Osteoblast (primary cell): ENCODE results near the gene NLRP12. TPM values are rescaled to one million over a fixed set of nuclear protein-coding genes. Genes with fewer than 3 reads are reported as not detected.

Experiments
- DNase-seq: peaks from one replicate; pipeline ENCODE4 v3.0.0; 2011; ENCODE audit warnings: low spot score, mixed read lengths; ENCODE audit not compliant: insufficient read length; ENCODE audit errors: missing footprints
- H2AFZ ChIP-seq: 2 replicates; pipeline ENCODE4 v1.6.0; 2011; ENCODE audit warnings: mild to moderate bottlenecking, low read length
- H3K27ac ChIP-seq: 2 replicates; pipeline ENCODE4 v1.5.1; 2011; ENCODE audit warnings: mild to moderate bottlenecking, low read depth, low read length, moderate library complexity
- H3K27me3 ChIP-seq: 2 replicates; pipeline ENCODE4 v1.6.0; 2012; ENCODE audit warnings: mild to moderate bottlenecking, control low read depth, inconsistent platforms, low read length, moderate library complexity; ENCODE audit not compliant: insufficient read depth
- H3K36me3 ChIP-seq: 2 replicates; pipeline ENCODE4 v1.5.1; 2011; ENCODE audit warnings: mild to moderate bottlenecking, low read length, control low read depth, moderate library complexity; ENCODE audit not compliant: insufficient read depth
- H3K4me1 ChIP-seq: 2 replicates; pipeline ENCODE4 v1.5.1; 2011; ENCODE audit warnings: mild to moderate bottlenecking, low read length, control low read depth, moderate library complexity; ENCODE audit not compliant: insufficient read depth
- H3K4me2 ChIP-seq: 2 replicates; pipeline ENCODE4 v1.6.0; 2011; ENCODE audit warnings: mild to moderate bottlenecking, low read length; ENCODE audit not compliant: insufficient read depth
- H3K4me3 ChIP-seq: fragments of 200-600 bp; sonication (generic); 3 replicates; pipeline ENCODE4 v1.5.1; 2012; ENCODE audit warnings: mild to moderate bottlenecking, low read length, inconsistent platforms; ENCODE audit not compliant: insufficient read depth
- H3K79me2 ChIP-seq: 2 replicates; pipeline ENCODE4 v1.6.0; 2012; ENCODE audit warnings: mild to moderate bottlenecking, low read length, control low read depth, inconsistent platforms; ENCODE audit not compliant: insufficient read depth
- H3K9me3 ChIP-seq: 2 replicates; pipeline ENCODE4 v1.5.1; 2011; ENCODE audit warnings: low read depth, low read length, control low read depth
- H4K20me1 ChIP-seq: 2 replicates; pipeline ENCODE4 v1.6.0; 2012; ENCODE audit warnings: mild to moderate bottlenecking, low read length, control low read depth; ENCODE audit not compliant: insufficient read depth
- CTCF ChIP-seq: IDR thresholded peaks from 2 replicates; pipeline ENCODE4 v1.5.1; 2011; ENCODE audit warnings: mild to moderate bottlenecking, low read depth, low read length, moderate library complexity; ENCODE audit errors: extremely low read depth
- total RNA-seq: library from RNA; depleted of rRNA; stranded (reverse); fragments of >200 nt; gene quantifications from 2 replicates; pipeline ENCODE4 v1.2.3, GENCODE V29; 2012

NLRP12 gene
- total RNA-seq, 1 donor: not detected

GRCh38 chr19:53866865-53867224 lies 42.7 kb upstream of the NLRP12 start:
- Histone ChIP-seq H3K4me2 (peak overlapping the region; percentile 91), H3K27me3 (no peaks in the 10 kb centered on the region), H2AFZ (peak overlapping the region; percentile 40), H3K4me3 (peak overlapping the region; percentile 68), H3K79me2 (peaks cover 29% of the 10 kb centered on the region), H3K9me3 (no peaks in the 10 kb centered on the region), H3K4me1 (peaks cover 15% of the 10 kb centered on the region), H3K27ac (peak overlapping the region; percentile 98), H3K36me3 (peaks cover 4% of the 10 kb centered on the region), H4K20me1 (peaks cover 9% of the 10 kb centered on the region)
- peak; percentile 83 for DNase-seq
- no peak for TF ChIP-seq CTCF

GRCh38 chr19:53865918-53866864 lies 42.1 kb upstream of the NLRP12 start:
- Histone ChIP-seq H4K20me1 (peaks cover 5% of the 10 kb centered on the region), H3K36me3 (peaks cover 2% of the 10 kb centered on the region), H3K4me1 (peaks cover 15% of the 10 kb centered on the region), H3K27me3 (no peaks in the 10 kb centered on the region), H3K9me3 (no peaks in the 10 kb centered on the region), H2AFZ (peak overlapping the region; percentile 74), H3K79me2 (peaks cover 25% of the 10 kb centered on the region), H3K4me2 (peak overlapping the region; percentile 91), H3K4me3 (peak overlapping the region; percentile 68), H3K27ac (peak overlapping the region; percentile 98)
- no peak for TF ChIP-seq CTCF
- peak; percentile 90 for DNase-seq

- Histone ChIP-seq H4K20me1 (peaks cover 1% of the 10 kb centered on the region), H3K9me3 (no peaks in the 10 kb centered on the region), H2AFZ (peak overlapping the region; percentile 74), H3K4me3 (peak overlapping the region; percentile 68), H3K36me3 (no peaks in the 10 kb centered on the region), H3K4me2 (peak overlapping the region; percentile 91), H3K27ac (no peak overlapping the region), H3K27me3 (no peaks in the 10 kb centered on the region), H3K79me2 (peaks cover 22% of the 10 kb centered on the region), H3K4me1 (peaks cover 15% of the 10 kb centered on the region)
- no peak for TF ChIP-seq CTCF
- peak; percentile 73 for DNase-seq
Observed at GRCh38 chr19:53865523-53865917, 41.4 kb upstream of the NLRP12 start.

- no peak overlapping the region for H3K27ac ChIP-seq
Observed at GRCh38 chr19:53864308-53864836, 40.3 kb upstream of the NLRP12 start.

More at GRCh38 chr19:53864308-53864836, 40.3 kb upstream of the NLRP12 start:
- Histone ChIP-seq H4K20me1 (no peaks in the 10 kb centered on the region), H3K4me1 (peaks cover 15% of the 10 kb centered on the region), H3K79me2 (peaks cover 18% of the 10 kb centered on the region), H2AFZ (no peak overlapping the region), H3K9me3 (no peaks in the 10 kb centered on the region), H3K4me2 (no peak overlapping the region), H3K4me3 (no peak overlapping the region), H3K36me3 (no peaks in the 10 kb centered on the region), H3K27me3 (no peaks in the 10 kb centered on the region)
- DNase-seq: peak; percentile 47
- no peak for TF ChIP-seq CTCF
